ENCODE data around the gene KCTD15. TPM values are rescaled to one million over a fixed set of nuclear protein-coding genes. Genes with fewer than 3 reads are reported as not detected.

The KCTD15 gene
- total RNA-seq (ENCODE audit: low replicate concordance): 18.1 and 53.2 TPM in 2 replicates
- long read RNA-seq, partial matches to known transcripts: 1 of 8 reads
- long read RNA-seq, other reads (novel, unspliced or antisense): 4 of 8 reads

DNA sequence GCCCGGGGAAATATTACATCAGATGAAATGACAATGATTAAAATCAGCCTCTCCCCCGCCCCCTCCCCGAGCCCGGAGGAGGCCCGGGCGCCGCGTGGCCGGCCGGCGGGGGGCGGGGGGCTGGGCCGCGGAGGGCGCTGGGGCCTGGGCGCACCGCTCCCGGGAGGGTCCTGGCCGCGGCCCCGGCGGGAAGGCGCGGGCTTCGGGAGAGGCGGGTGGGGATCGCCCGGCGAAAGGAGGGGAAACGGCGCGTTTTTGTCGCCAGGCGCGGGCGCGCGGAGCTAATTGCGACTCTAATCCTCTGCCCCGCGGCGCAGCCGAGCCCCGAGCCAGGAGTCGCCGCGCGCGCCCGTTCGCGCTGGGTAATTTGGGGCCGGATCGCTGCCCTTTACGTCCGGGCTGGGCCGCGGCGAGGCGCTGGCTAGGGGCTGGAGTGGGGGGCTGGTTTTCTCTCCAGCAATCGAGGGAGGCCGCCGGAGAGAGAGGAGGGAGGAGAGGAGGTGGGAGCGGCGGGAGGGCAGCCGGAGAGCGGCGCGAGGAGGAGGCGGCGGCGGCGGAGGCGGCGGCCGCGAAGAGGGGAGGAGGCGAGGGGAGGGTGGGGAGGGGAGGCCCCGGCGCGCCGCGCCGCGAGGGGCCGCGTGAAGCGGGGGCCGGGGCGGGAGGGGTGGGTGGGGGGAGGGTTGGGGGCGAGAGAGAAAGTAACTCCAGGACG is at the start of gene KCTD15:
Gene KCTD15, plus strand, starts transcription at position 707 of the 712 bp plus-strand sequence. CDS start 3,585 bp downstream, outside the sequence.
- Mint-ChIP-seq H3K27me3 (peaks cover 12% of the 10 kb centered on the region), H3K9me3 (no peaks in the 10 kb centered on the region), H3K4me3 (peak within 1 kb of the TSS; percentile 89), H3K36me3 (no peaks in the 10 kb centered on the region), H3K27ac (peak within 1 kb of the TSS; percentile 78), H3K4me1 (ENCODE audit: unreplicated experiment) (peaks cover 15% of the 10 kb centered on the region)
- DNase-seq (ENCODE audit: extremely low spot score, unreplicated experiment): no peak
- no peak for TF ChIP-seq CTCF (conservative IDR thresholded peaks at IDR 0.05)

DNA sequence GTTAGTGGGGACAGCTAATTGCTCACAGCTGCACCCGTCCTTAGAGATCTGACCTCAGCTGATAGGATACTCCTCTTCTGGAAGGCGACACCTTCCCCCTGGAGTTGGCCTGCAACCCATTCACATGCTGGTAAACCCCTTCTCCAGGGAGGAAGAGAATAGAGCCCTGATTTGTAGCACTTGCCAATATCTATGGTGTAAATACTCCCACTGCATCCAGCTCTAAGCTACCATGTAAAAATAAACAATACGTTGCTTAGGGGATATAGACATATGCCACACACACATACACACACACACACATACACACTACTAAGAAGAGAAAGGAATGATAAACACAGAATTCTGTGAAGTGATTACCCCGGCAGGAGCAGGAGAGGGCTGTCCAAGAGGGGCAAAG is 49.4 kb upstream of the KCTD15 start:
- TF ChIP-seq CTCF (conservative IDR thresholded peaks at IDR 0.05): no peak
- Mint-ChIP-seq H3K27me3 (peaks cover 18% of the 10 kb centered on the region), H3K4me3 (no peak overlapping the region), H3K27ac (no peak overlapping the region), H3K9me3 (no peaks in the 10 kb centered on the region), H3K36me3 (no peaks in the 10 kb centered on the region), H3K4me1 (ENCODE audit: unreplicated experiment) (no peaks in the 10 kb centered on the region)
- no peak for DNase-seq (ENCODE audit: extremely low spot score, unreplicated experiment)

GRCh38 chr19:33748231-33748630 is 48.4 kb upstream of the KCTD15 start:
- TF ChIP-seq CTCF (conservative IDR thresholded peaks at IDR 0.05): no peak
- no peaks in the 10 kb centered on the region for H3K9me3 Mint-ChIP-seq
- H3K36me3 Mint-ChIP-seq: no peaks in the 10 kb centered on the region
- no peak for DNase-seq (ENCODE audit: extremely low spot score, unreplicated experiment)
- no peak overlapping the region for H3K27ac Mint-ChIP-seq
- no peak overlapping the region for H3K4me3 Mint-ChIP-seq
- peaks cover 21% of the 10 kb centered on the region for H3K27me3 Mint-ChIP-seq
- H3K4me1 Mint-ChIP-seq (ENCODE audit: unreplicated experiment): no peaks in the 10 kb centered on the region

GRCh38 chr19:33749016-33749415 is 47.7 kb upstream of the KCTD15 start:
- no peak for TF ChIP-seq CTCF (conservative IDR thresholded peaks at IDR 0.05)
- DNase-seq (ENCODE audit: extremely low spot score, unreplicated experiment): no peak
- H3K27ac Mint-ChIP-seq: no peak overlapping the region
- H3K36me3 Mint-ChIP-seq: no peaks in the 10 kb centered on the region
- no peak overlapping the region for H3K4me3 Mint-ChIP-seq
- H3K27me3 Mint-ChIP-seq: peaks cover 20% of the 10 kb centered on the region
- H3K4me1 Mint-ChIP-seq (ENCODE audit: unreplicated experiment): no peaks in the 10 kb centered on the region
- no peaks in the 10 kb centered on the region for H3K9me3 Mint-ChIP-seq

GRCh38 chr19:33749619-33750175 is 47.0 kb upstream of the KCTD15 start:
- H3K27me3 Mint-ChIP-seq: peaks cover 18% of the 10 kb centered on the region

More at GRCh38 chr19:33749619-33750175, 47.0 kb upstream of the KCTD15 start:
- no peak for TF ChIP-seq CTCF (conservative IDR thresholded peaks at IDR 0.05)
- H3K9me3 Mint-ChIP-seq: no peaks in the 10 kb centered on the region
- no peak overlapping the region for H3K27ac Mint-ChIP-seq
- H3K36me3 Mint-ChIP-seq: no peaks in the 10 kb centered on the region
- DNase-seq (ENCODE audit: extremely low spot score, unreplicated experiment): no peak
- H3K4me3 Mint-ChIP-seq: no peak overlapping the region
- no peaks in the 10 kb centered on the region for H3K4me1 Mint-ChIP-seq (ENCODE audit: unreplicated experiment)

Measured in type B pancreatic cell (in vitro differentiated cells).